Amniotic stem cell (primary cell): ENCODE data around the gene ALPK3.

ENCODE experiments used
- DNase-seq: peaks from one replicate; lab custom pipeline; 2025; lab: John Stamatoyannopoulos, UW

The ALPK3 gene

GRCh38 chr15:84921121-84921520 is 104.0 kb downstream of the ALPK3 start:
- peak; percentile 24 for DNase-seq

- DNase-seq, result no peak
These were observed 105.4 kb downstream of the ALPK3 start for GRCh38 chr15:84922530-84922929.
